Stimulated activated CD8-positive, alpha-beta memory T cell treated with anti-CD3 and anti-CD28 coated beads, Interleukin-4, amount 100 ng/mL, for 24 hours (primary cell): ENCODE results near the gene HORMAD1.
"Not testable (repeated sequence)": the region's sequence is repeated elsewhere in the genome, so short reads cannot be mapped to it uniquely, and the experiment has no call there.

ENCODE experiments used
- DNase-seq: peaks from one replicate; pipeline ENCODE4 v3.0.0-alpha.2; 2020; ENCODE audit warnings: low read depth

Gene HORMAD1, protein sequence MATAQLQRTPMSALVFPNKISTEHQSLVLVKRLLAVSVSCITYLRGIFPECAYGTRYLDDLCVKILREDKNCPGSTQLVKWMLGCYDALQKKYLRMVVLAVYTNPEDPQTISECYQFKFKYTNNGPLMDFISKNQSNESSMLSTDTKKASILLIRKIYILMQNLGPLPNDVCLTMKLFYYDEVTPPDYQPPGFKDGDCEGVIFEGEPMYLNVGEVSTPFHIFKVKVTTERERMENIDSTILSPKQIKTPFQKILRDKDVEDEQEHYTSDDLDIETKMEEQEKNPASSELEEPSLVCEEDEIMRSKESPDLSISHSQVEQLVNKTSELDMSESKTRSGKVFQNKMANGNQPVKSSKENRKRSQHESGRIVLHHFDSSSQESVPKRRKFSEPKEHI

DNA sequence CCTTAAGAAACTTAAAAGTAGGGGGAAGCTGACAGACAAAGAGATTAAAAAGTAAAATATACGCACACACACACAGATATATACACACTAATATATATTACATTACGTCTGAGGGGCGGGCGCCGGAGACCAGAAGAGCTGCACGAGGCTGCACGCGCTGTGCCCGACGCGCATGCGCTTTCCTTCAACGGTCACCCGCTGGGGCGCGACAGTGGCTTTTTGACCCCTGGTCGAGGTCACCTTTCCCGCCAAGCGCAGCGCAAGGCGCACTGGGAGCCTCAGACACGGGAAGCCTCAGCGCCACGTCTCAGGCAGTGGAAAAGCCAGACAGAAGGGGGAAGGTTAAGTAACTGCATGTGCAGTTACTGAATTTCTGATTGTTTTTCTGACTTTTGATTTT lies at the start of gene HORMAD1:
Gene HORMAD1, minus strand, starts transcription at position 193 of the 400 bp plus-strand sequence. CDS start 1,390 bp downstream, outside the sequence.
- DNase-seq, result no peak

DNA sequence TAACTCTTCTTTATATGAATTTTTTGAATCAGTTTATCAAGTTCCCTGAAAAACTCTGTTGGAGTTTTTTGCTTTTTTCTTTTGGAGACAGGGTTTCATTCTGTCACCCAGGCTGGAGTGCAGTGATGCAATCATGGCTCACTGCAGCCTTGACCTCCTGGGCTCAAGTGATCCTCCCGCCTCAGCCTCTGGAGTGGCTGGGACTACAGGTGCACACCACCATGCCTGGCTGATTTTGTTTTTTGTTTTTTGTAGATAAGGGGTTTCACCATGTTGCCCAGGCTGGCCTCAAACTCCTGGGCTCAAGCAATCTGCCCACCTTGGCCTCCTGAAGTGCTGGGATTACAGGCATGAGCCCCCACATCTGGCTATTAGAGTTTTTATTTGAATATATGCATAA lies 47.0 kb upstream of the HORMAD1 start:
- not testable (repeated sequence) for DNase-seq

DNA sequence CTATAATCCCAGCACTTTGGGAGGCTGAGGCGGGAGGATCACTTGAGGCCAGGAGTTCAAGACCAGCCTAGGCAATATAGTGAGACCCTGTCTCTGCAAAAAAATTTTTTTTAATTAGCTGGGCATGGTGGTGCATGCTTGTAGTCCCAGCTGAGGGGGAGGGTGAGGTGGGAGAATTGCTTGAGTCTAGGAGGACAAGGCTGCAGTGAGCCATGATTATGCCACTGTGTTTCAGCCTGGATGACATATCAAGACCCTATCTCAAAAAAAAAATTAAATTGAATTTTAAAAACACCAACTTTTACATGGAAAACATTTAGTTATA lies 45.2 kb upstream of the HORMAD1 start:
- not testable (repeated sequence) for DNase-seq

DNA sequence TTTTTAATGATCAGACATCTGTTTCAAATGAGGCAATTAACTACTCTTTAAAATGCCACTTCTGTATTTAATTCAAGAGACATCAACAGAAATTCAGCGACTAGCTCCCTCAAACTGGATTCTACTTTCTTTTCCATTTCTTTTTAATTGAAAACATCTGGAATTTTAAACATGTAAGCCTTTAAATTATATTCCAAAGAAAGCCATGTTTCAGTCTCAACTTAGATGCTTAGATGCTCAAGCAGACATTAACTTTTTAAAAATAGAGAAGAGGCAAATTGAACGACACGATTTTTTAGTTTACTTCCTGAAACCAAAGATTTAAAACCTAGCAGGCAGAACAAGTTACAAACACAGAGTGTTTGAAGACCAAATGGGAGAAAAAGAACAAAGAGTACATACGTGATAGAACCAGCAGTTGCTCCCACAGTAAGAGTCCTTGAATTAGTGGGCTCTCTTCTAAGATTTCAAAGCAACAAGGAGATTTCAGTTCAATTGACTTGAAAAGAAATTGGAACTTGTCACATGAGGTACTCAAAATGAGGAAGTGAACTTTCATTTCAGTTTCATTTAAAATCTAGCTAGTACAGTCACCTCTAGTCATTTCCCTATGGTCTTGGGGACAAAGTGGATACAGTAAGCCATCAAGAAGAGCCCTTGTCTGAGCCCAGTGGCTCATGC lies 44.7 kb upstream of the HORMAD1 start, which contains the start of gene CTSS:
Gene CTSS, minus strand, starts transcription at position 483 of the 681 bp plus-strand sequence. CDS start 1,015 bp downstream, outside the sequence.
- no peak for DNase-seq

DNA sequence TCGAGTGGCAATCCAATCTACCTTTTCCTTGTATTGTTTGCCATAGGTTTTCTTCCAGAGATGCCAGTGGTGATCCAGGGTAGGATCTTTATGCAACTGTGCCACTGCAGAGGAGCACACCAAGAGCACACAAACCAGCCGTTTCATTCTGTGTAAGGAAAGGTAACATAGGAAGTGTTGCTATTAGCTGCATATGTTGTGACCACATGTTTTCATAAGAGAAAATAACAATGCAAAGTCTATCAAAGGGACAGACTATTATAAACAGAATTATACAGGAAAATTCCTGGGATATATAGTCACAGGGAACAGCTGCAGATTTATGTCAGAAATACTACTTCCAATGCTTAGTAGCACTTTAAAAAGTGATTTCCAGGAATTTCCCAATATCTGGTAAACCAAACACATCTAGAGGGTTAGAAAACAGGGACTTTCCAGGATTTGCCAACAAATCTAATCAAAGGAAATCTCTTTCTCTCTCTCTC lies 44.0 kb upstream of the HORMAD1 start:
- DNase-seq, result no peak

DNA sequence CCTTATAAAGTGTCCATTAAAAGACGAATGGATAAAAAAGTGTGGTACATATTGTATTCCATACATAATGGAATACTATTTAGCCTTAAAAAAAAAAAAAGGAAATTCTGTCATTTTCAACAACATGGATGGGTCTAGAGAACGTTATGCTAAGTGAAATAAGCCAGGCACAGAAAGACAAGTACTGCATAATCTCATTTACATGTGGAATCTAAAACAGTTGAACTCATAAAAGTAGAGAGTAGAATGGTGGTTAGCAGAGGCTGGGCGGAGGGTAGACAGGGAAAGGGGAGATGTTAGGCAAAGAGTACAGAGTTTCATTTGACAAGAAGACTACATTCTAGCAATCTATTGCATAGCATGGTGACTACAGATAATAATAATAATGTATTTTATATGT lies 42.3 kb upstream of the HORMAD1 start:
- DNase-seq, result no peak

DNA sequence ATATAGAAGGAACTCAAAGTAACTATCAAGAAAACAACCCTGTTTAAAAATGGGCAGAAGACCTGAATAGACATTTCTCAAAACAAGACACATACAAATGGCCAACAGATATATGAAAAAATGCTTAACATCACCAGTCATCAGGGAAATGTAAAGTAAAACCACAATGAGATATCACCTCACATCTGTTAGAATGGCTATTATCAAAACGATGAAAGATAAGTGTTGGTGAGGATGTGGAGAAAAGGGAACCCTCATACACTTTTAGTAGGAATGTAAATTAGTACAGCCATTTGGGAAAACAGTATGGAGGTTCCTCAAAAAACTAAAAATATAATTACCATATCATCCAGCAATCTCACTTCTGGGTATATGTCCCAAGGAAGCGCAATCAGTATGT lies 41.9 kb upstream of the HORMAD1 start:
- no peak for DNase-seq

DNA sequence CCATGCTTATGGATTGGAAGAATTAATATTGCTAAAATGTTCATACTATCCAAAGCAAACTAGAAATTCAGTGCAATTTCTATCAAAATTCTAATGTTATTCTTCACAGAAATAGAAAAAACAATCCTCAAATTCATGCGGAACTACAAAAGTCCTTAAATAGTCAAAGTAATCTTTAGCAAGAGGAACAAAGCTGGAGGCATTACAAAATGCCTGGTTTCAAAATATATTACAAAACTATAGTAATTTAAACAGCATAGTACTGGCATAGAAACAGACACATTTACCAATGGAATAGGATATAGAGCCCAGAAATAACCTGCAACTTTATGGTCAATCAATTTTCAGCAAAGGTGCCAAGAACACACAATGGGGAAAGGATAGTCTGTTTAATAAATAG lies 41.1 kb upstream of the HORMAD1 start:
- no peak for DNase-seq

DNA sequence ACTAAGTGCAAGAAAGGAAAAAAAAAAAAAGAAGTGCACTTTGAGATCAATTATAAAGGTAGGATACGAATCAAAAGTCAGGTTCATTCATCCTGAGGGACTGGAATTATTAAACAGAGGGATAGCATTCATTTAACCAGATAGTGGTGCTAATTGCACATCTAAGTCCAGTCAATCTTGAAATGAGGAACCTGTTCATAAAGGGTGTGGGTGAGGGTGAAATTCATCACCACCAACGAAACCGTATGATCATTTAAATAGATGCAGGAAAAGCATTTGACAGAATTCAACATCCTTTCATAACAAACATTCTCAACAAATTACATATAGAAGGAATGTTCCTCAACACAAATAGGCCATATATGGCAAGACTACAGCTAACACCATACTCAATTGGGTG lies 39.3 kb upstream of the HORMAD1 start:
- DNase-seq, result no peak

DNA sequence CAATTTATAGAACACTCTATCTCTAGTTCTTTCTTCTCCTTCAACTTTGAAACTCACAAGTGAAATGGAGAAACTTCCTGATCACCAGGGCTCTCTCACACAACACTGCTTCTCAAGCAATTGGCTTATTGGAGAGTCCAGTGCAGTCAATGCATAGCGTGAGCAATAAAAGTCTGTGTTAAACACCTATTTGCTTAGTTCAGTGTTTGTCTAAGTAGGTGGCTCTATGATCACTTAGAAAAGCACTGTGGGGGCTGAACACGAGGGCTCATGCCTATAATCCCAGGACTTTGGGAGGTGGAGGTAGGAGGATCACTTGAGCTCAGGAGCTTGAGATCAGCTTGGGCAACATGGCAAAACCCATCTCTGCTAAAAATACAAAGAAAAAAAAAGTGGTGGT lies 32.7 kb upstream of the HORMAD1 start:
- DNase-seq, result no peak

DNA sequence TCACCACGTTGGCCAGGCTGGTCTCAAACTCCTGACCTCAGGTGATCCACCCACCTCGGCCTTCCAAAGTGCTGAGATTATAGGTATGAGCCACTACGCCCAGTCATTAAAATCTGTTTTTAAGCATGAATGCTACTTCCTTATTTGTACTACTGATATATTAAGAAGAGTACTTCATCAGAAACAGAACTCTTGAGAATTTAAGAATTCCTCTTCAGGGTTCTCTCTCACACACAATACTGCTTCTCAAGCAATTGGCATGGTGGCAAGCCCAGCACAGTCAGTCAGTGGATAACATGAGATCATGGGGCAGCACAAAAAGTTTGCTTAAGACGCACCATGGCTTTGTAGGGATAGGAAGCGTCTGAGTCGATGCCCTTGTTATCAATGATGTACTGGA lies 30.7 kb upstream of the HORMAD1 start:
- DNase-seq, result no peak

DNA sequence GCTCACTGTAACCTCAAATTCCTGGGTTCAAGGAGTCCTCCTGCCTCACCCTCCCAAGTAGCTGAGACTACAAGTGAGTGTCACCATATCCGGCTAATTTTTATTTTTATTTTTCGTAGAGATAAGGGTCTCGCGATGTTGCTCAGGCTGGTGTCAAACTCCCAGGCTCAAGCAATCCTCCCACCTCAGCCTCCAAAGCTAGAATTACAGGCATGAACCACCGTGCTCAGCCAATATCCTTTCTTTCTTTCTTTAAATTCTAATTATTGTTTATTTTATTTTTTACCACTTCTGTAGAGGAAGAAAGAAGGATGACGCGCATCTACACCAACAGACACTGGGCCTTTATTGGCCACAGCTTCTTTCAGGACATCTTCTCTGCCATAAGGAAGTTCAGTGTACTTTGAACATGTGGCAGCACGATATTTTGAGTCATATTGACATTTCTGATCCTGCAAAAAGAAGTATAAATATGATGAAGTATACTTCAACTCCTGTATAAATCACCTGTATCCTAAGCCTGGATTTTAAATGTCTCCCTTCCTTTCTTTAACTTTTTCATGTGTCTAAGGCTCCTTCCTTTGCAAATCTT lies 29.1 kb upstream of the HORMAD1 start:
- no peak for DNase-seq

DNA sequence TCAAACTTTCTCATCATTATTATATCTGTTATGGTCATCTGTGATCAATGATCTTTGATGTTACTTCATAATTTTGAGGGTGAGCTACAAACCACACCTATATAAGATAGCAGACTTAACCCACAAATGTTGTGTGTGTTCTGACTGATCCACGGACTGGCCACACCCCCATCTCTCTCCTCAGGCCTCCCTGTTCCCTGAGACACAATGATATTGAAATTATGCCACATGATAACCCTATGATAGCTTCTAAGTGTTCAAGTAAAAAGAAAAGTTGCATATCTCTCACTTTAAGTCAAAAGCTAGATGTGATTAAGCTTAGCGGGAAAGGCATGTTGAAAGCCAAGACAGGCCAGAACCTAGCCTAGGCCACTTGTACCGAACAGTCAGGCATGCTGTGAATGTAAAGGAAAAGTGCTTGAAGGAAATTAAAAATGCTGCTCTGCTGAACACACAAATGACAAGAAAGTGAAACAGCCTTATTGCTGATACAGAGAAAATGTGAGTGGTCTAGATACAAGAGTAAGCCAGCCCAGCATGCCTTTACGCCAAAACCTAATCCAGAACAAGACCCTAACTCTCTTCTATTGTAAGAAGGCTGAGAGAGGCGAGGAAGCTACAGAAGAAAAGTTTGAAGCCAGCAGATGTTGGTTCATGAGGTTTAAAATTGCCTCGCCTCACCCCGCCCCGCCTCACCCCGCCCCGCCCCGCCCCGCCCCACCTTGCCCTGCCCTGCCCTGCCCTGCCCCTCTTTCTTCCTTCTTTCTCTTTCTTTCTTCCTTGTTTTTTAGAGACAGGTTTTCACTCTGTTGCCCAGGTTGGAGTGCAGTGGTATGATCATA lies 28.4 kb upstream of the HORMAD1 start:
- no peak for DNase-seq

DNA sequence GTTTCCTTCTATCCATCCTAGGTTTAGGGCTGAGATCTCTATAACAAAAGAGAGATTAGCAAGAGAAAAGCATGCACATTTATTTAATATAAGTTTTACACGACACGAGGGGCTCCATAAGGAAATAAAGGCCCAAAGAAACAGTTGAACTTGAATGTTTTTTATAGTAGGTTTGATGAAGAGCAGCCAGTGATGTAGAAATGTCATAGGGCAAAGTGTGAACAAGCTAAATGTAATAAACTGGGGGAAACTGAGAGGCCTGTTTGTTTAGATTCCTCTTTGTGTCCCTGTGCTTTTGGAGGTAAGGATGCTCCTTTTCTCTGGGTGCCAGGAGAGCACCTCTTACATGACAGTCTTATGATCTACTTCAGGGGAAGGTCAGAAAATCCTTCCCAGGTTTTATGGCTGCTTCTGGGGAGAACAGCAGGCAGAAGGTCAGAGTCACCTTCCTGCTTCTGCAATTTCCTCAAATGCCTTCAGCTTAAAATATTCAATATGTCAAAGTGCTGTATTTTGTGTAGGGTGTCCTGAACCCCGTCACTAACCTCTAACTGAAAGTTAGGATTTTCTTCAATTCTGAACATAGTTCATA lies 9.5 kb upstream of the HORMAD1 start:
- no peak for DNase-seq

DNA sequence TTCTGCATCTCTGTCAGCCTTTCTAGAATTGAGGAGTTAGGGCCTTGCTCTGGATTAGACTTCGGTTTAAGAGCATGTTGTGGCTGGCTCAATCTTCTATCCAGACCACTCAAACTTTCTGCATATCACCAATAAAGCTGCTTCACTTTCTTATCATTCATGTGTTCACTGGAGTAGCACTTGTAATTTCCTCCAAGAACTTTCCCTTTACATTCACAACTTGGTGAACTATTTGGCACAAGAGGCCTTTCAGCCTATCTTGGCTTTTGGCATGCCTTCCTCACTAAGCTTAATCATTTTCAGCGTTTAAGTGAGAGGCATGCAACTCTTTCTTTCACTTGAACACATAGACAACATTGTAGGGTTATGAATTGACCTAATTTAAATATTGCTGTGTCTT lies 3.6 kb upstream of the HORMAD1 start:
- DNase-seq, result no peak

DNA sequence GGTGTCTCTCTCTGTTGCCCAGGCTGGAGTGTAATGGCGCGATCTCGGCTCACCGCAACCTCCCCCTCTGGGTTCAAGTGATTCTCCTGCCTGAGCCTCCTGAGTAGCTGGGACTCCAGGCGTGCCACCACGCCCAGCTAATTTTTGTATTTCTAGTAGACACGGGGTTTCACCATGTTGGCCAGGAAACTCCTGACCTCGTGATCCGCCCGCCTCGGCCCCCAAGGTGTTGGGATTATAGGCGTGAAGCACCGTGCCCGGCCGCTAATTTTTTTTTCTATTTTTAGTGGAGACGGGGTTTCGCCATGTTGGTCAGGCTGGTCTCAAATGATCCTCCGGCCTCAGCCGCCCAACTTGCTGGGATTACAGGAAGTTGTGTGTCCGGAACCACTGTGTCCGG lies 597 bp downstream of the HORMAD1 start:
- DNase-seq, result no peak

DNA sequence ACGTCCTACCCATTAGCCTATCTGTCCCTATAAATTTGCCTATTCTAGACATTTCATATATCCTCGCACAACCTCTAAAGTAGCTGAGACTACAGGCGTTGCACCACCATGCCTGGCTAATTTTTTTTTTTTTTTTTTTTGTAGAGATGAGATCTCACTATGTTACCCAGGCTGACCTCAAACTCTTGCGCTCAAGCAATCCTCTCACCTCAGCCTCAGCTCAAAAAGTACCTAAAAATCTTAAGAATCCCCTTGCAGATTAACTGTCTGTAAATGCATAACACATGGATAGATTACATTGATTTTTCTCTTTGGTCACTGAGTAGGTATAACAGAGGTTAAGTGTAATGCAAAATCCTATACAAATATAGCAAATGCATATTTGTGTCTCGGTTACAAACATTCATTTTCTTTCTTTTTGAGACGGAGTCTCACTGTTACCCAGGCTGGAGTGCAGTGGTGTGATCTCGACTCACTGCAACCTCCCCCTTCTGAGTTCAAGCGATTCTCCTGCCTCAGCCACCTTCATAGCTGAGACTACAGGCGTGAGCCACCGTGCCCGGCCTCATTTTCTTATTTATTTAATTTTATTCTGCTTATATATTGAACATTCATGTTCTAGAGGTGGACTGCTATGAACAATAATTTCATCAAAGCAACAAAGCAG lies 2.3 kb downstream of the HORMAD1 start:
- DNase-seq, result no peak

DNA sequence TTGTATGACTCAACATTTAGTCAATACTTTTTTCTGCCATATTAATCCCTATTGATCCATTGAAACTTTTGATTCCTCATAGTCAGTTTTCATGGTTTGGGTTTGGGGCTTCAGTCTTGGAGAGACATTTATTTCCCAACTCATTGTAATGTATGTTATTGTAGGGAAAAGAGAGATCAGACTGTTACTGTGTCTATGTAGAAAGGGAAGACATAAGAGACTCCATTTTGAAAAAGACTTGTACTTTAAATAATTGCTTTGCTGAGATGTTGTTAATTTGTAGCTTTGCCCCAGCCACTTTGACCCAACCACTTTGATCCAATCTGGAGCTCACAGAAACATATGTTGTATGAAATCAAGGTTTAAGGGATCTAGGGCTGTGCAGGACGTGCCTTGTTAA lies 11.7 kb downstream of the HORMAD1 start:
- DNase-seq, result not testable (repeated sequence)

DNA sequence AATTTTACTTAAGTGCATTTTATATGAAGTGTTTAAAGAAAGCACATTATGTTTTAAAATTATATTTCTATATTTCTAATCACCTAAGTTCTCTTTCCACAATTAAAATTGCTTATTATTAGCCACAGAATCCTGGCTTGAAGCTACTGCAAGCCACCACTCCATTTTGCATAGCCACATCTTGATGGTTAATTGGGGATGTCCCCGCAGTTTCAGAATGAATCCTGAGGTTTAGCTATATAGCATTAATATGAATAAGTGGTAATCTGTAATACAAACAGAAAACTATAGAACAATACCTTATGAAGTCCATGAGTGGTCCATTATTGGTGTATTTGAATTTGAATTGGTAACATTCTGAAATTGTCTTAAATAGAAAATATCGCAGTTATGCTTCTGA lies 12.1 kb downstream of the HORMAD1 start:
- no peak for DNase-seq

DNA sequence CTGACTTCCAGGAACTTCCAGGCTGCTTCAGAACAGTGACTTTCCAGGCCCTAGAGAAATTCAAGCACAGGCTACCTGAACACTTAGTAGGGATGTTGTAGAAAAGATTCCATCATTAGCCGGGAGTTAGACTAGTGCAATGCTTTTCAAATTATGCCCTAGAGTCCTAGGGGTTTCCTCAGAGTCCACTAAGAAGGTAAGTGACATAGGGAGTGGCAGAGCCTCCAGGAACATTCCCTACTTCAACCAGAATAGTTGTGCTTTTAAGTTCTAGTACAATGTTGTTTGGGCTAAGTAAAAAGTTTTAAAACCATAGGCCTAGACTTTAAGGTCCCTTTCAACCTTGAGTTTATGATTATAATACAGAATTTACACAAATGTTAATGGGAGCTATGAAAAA lies 14.6 kb downstream of the HORMAD1 start:
- DNase-seq, result no peak

DNA sequence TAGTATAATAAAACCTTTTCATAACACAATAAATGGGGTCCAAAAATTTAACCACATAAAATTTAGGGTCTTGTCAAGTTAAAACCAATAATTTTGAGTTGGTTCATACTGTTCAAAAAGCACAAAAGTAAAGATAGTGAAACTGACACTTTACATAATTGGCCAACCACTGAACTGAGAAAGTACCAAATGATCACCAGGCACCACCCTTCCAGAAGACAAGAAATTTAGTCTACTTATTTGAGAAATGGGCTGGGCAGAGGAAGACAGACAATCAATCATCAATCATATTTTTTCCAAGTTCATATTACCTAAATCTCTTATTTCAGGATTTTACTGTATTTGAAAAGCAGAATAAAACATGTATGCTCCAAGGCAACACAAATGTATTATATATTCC lies 17.3 kb downstream of the HORMAD1 start:
- no peak for DNase-seq
